ENCODE measurements around the gene DDX19B.
"Not testable (repeated sequence)": the region's sequence is repeated elsewhere in the genome, so short reads cannot be mapped to it uniquely, and the experiment has no call there.

The DDX19B gene

GRCh38 chr16:70298988-70299938 lies at the start of gene DDX19B:
DDX19B (plus strand) TSS chr16:70299186; CDS start chr16:70299298, 112 bp downstream.
- DNase-seq (ENCODE audit: low read depth), result peak; percentile 74

- DNase-seq (ENCODE audit: low read depth), result not testable (repeated sequence)
These were observed 49.3 kb upstream of the DDX19B start for GRCh38 chr16:70249697-70250096.

GRCh38 chr16:70250748-70251628 lies 48.0 kb upstream of the DDX19B start:
- peak; percentile 56 for DNase-seq (ENCODE audit: low read depth)

- DNase-seq (ENCODE audit: low read depth), result peak; percentile 94
These were observed 47.2 kb upstream of the DDX19B start, which contains the start of gene EXOSC6 for GRCh38 chr16:70251629-70252354. EXOSC6 (minus strand) TSS chr16:70251940; CDS start chr16:70251900, 40 bp downstream.

- peak; percentile 21 for DNase-seq (ENCODE audit: low read depth)
These were observed 46.5 kb upstream of the DDX19B start for GRCh38 chr16:70252355-70252988.

GRCh38 chr16:70253291-70254106 lies 45.5 kb upstream of the DDX19B start:
- peak; percentile 50 for DNase-seq (ENCODE audit: low read depth)

GRCh38 chr16:70254180-70254964 lies 44.6 kb upstream of the DDX19B start:
- DNase-seq (ENCODE audit: low read depth), result peak; percentile 14

GRCh38 chr16:70254965-70255286 lies 44.1 kb upstream of the DDX19B start:
- DNase-seq (ENCODE audit: low read depth), result no peak

- no peak for DNase-seq (ENCODE audit: low read depth)
These were observed 43.4 kb upstream of the DDX19B start for GRCh38 chr16:70255574-70255973.

GRCh38 chr16:70257391-70257790 lies 41.6 kb upstream of the DDX19B start:
- DNase-seq (ENCODE audit: low read depth), result peak; percentile 58

- no peak for DNase-seq (ENCODE audit: low read depth)
These were observed 40.9 kb upstream of the DDX19B start for GRCh38 chr16:70258065-70258464.

- no peak for DNase-seq (ENCODE audit: low read depth)
These were observed 40.0 kb upstream of the DDX19B start for GRCh38 chr16:70258946-70259345.

GRCh38 chr16:70259903-70260302 lies 39.1 kb upstream of the DDX19B start:
- DNase-seq (ENCODE audit: low read depth), result not testable (repeated sequence)

- peak; percentile 57 for DNase-seq (ENCODE audit: low read depth)
These were observed 31.5 kb upstream of the DDX19B start for GRCh38 chr16:70267516-70267915.

GRCh38 chr16:70267922-70268321 lies 31.1 kb upstream of the DDX19B start:
- not testable (repeated sequence) for DNase-seq (ENCODE audit: low read depth)

GRCh38 chr16:70269471-70269870 lies 29.5 kb upstream of the DDX19B start:
- no peak for DNase-seq (ENCODE audit: low read depth)

- DNase-seq (ENCODE audit: low read depth), result no peak
These were observed 28.8 kb upstream of the DDX19B start for GRCh38 chr16:70270176-70270575.

GRCh38 chr16:70271696-70272095 lies 27.3 kb upstream of the DDX19B start:
- no peak for DNase-seq (ENCODE audit: low read depth)

GRCh38 chr16:70276392-70276791 lies 22.6 kb upstream of the DDX19B start:
- no peak for DNase-seq (ENCODE audit: low read depth)

Measured in EH (cell line).